IMR-90 (cell line): ENCODE results near the gene DERA. TPM values are rescaled to one million over a fixed set of nuclear protein-coding genes. Genes with fewer than 3 reads are reported as not detected.

Experiments used
- ATAC-seq: fragments of 200-7000 bp; cut with Tn5 transposase; 2 replicates; pipeline ENCODE4 v1.9.1; 2020; ENCODE audit warnings: low read depth, mild to moderate bottlenecking, moderate library complexity
- BruUV-seq: library from RNA; stranded (reverse); fragments of 400-500 nt; replicated peaks from 2 replicates; lab custom pipeline; 2021; lab: Mats Ljungman, UMichigan
- CTCF ChIA-PET: fragments of 300-600 bp; formaldehyde crosslinking; extraction: SDS; loops from one replicate; lab custom pipeline; 2021; ENCODE audit warnings: antibody characterized with exemption; lab: Yijun Ruan, JAX
- POLR2A ChIA-PET: fragments of 300-600 bp; sonication (Branson Sonifier 250); formaldehyde crosslinking; loops from one replicate; lab custom pipeline; 2022; ENCODE audit warnings: antibody characterized with exemption; ENCODE audit not compliant: unreplicated experiment; lab: Charles Lee
- DNase-seq: peaks from one replicate; pipeline ENCODE4 v3.0.0; 2013
- H2AFZ ChIP-seq: replicated peaks from 2 replicates; pipeline ENCODE3; 2013; ENCODE audit warnings: low read length, mild to moderate bottlenecking; ENCODE audit not compliant: poor library complexity
- H2AK5ac ChIP-seq: 2 replicates; pipeline ENCODE4 v1.6.1; 2013; ENCODE audit warnings: low read depth, low read length, inconsistent platforms
- H2AK9ac ChIP-seq: replicated peaks from 2 replicates; pipeline ENCODE3; 2013; ENCODE audit warnings: mild to moderate bottlenecking, low read depth, low read length, moderate library complexity; ENCODE audit not compliant: poor library complexity
- H2BK120ac ChIP-seq: 2 replicates; pipeline ENCODE4 v1.6.1; 2013; ENCODE audit warnings: low read depth, low read length, inconsistent platforms
- H2BK15ac ChIP-seq: 3 replicates; pipeline ENCODE4 v1.6.1; 2013; ENCODE audit warnings: low read depth, low read length, inconsistent platforms
- H2BK20ac ChIP-seq: 2 replicates; pipeline ENCODE4 v1.6.1; 2013; ENCODE audit warnings: low read depth, mild to moderate bottlenecking, inconsistent platforms, low read length, moderate library complexity
- H2BK5ac ChIP-seq: 2 replicates; pipeline ENCODE4 v1.6.1; 2013; ENCODE audit warnings: mild to moderate bottlenecking, low read depth, low read length, inconsistent platforms; ENCODE audit not compliant: poor library complexity, severe bottlenecking
- H3K14ac ChIP-seq: replicated peaks from 2 replicates; pipeline ENCODE4 v1.6.1; 2013; ENCODE audit warnings: low read depth, low read length, inconsistent platforms
- H3K18ac ChIP-seq: 2 replicates; pipeline ENCODE4 v1.6.1; 2013; ENCODE audit warnings: low read depth, low read length, control low read depth
- H3K23ac ChIP-seq: 2 replicates; pipeline ENCODE4 v1.6.1; 2013; ENCODE audit warnings: low read depth, low read length, inconsistent platforms
- H3K27ac ChIP-seq: 2 replicates; pipeline ENCODE4 v1.5.1; 2013; ENCODE audit warnings: mild to moderate bottlenecking, control low read depth, low read length; ENCODE audit not compliant: insufficient read depth
- H3K27me3 ChIP-seq: 2 replicates; pipeline ENCODE4 v1.6.1; 2013; ENCODE audit warnings: low read length; ENCODE audit not compliant: control insufficient read depth, insufficient read depth
- H3K36me3 ChIP-seq: 2 replicates; pipeline ENCODE4 v1.6.1; 2013; ENCODE audit warnings: low read length, mixed read lengths; ENCODE audit not compliant: control insufficient read depth, insufficient read depth
- H3K4ac ChIP-seq: 2 replicates; pipeline ENCODE4 v1.6.1; 2013; ENCODE audit warnings: low read depth, low read length, inconsistent platforms
- H3K4me1 ChIP-seq: 2 replicates; pipeline ENCODE4 v1.6.1; 2013; ENCODE audit warnings: low read length, mixed read lengths; ENCODE audit not compliant: control insufficient read depth, insufficient read depth
- H3K4me2 ChIP-seq: 2 replicates; pipeline ENCODE4 v1.6.1; 2013; ENCODE audit warnings: low read depth, mild to moderate bottlenecking, control low read depth, low read length, moderate library complexity
- H3K4me3 ChIP-seq: 2 replicates; pipeline ENCODE4 v1.5.1; 2013; ENCODE audit warnings: low read depth, mild to moderate bottlenecking, control low read depth, low read length, moderate library complexity; ENCODE audit not compliant: insufficient read depth
- H3K56ac ChIP-seq: 2 replicates; pipeline ENCODE4 v1.6.1; 2013; ENCODE audit warnings: low read length, inconsistent platforms; ENCODE audit not compliant: insufficient read depth; ENCODE audit errors: extremely low read depth
- H3K79me1 ChIP-seq, 2 experiments: 2 replicates each; pipeline ENCODE4 v1.6.1; 2013; ENCODE audit warnings: low read length in 2 of 2, inconsistent platforms in 1 of 2, low read depth in 1 of 2
- H3K9ac ChIP-seq: 2 replicates; pipeline ENCODE4 v1.6.1; 2013; ENCODE audit warnings: low read depth, low read length, control low read depth
- H3K9me1 ChIP-seq: 2 replicates; pipeline ENCODE4 v1.6.1; 2013; ENCODE audit warnings: low read length, inconsistent platforms; ENCODE audit not compliant: insufficient read depth
- H3K9me3 ChIP-seq: 2 replicates; pipeline ENCODE4 v1.6.1; 2013; ENCODE audit warnings: low read length; ENCODE audit not compliant: control insufficient read depth, insufficient read depth
- H4K20me1 ChIP-seq: 2 replicates; pipeline ENCODE4 v1.6.1; 2013; ENCODE audit warnings: low read length, inconsistent platforms; ENCODE audit not compliant: insufficient read depth
- H4K5ac ChIP-seq: 2 replicates; pipeline ENCODE4 v1.6.1; 2013; ENCODE audit warnings: mild to moderate bottlenecking, low read depth, low read length, control low read depth
- H4K8ac ChIP-seq, 2 experiments: 2 replicates each; pipeline ENCODE4 v1.6.1; 2013; ENCODE audit warnings: low read depth in 2 of 2, low read length in 2 of 2, control low read depth in 1 of 2, inconsistent platforms in 1 of 2
- H4K91ac ChIP-seq: 2 replicates; pipeline ENCODE4 v1.6.1; 2013; ENCODE audit warnings: low read depth, low read length, inconsistent platforms; ENCODE audit not compliant: insufficient read depth
- BHLHE40 ChIP-seq: fragments of 150-350 bp; IDR thresholded peaks from 2 replicates; pipeline ENCODE4 v1.6.1; 2016; ENCODE audit warnings: mild to moderate bottlenecking, low read depth, low read length
- CEBPB ChIP-seq: IDR thresholded peaks from 2 replicates; pipeline ENCODE4 v1.6.1; 2012; ENCODE audit warnings: low read depth, low read length, improper control_type of control experiment
- MAFK ChIP-seq: IDR thresholded peaks from 2 replicates; pipeline ENCODE4 v1.6.1; 2012; ENCODE audit warnings: low read depth, low read length, improper control_type of control experiment
- MAZ ChIP-seq: IDR thresholded peaks from 2 replicates; pipeline ENCODE4 v1.6.1; 2012; ENCODE audit warnings: low read depth, mild to moderate bottlenecking, low read length, improper control_type of control experiment, moderate library complexity, borderline replicate concordance
- POLR2A ChIP-seq: IDR thresholded peaks from 2 replicates; pipeline ENCODE4 v1.6.1; 2012; ENCODE audit warnings: mild to moderate bottlenecking, low read depth, low read length
- RCOR1 ChIP-seq: IDR thresholded peaks from 2 replicates; pipeline ENCODE4 v1.6.1; 2012; ENCODE audit warnings: mild to moderate bottlenecking, low read length, improper control_type of control experiment; ENCODE audit not compliant: insufficient replicate concordance
- WGBS, 2 experiments: methylation state at CpG; one replicate each; pipeline versions ENCODE4 v1.1.5 to v1.1.7; 2013; ENCODE audit warnings: missing lambda C conversion rate in 2 of 2; ENCODE audit not compliant: insufficient read length in 1 of 2; ENCODE audit errors: extremely low coverage in 2 of 2; 5-methylcytosine and 5-hydroxymethylcytosine counted together
- dilution Hi-C: fragments of 300-500 bp; cut with HindIII; formaldehyde crosslinking; loops from one replicate; pipeline ENCODE4 v1.14.3; 2018; ENCODE audit warnings: low sequenced_read_pairs; ENCODE audit not compliant: unreplicated experiment
- in situ Hi-C: fragments of 300-500 bp; cut with MboI; formaldehyde crosslinking; loops from 3 replicates; pipeline ENCODE4 v1.14.3; 2019; ENCODE audit warnings: low sequenced_read_pairs, inconsistent platforms, mixed read lengths
- intact Hi-C: fragments of 100-400 bp; cut with micrococcal nuclease; formaldehyde crosslinking; loops from 2 replicates; pipeline ENCODE4 v1.10.0; 2022
- polyA plus RNA-seq, 3 experiments: library from polyadenylated mRNA; depleted of rRNA; stranded (reverse); fragments of >200 nt; gene quantifications; 2 replicates each; pipeline ENCODE4 v1.2.3, GENCODE V29; 2012; ENCODE audit warnings: low replicate concordance in 1 of 3
- total RNA-seq: library from RNA; depleted of rRNA; stranded (reverse); fragments of >200 nt; gene quantifications from 2 replicates; pipeline ENCODE4 v1.2.3, GENCODE V29; 2012
- TF ChIP-seq, protein P1 (sequence below): fragments of 150-350 bp; IDR thresholded peaks from 2 replicates; pipeline ENCODE4 v1.6.1; 2017; ENCODE audit warnings: mild to moderate bottlenecking, antibody characterized with exemption, low read length, low read depth

DERA gene
- total and polyA plus RNA-seq, 2 of the 4 experiments (the other 2 are of a cell fraction), result 28.1 to 58.6 TPM

DNA sequence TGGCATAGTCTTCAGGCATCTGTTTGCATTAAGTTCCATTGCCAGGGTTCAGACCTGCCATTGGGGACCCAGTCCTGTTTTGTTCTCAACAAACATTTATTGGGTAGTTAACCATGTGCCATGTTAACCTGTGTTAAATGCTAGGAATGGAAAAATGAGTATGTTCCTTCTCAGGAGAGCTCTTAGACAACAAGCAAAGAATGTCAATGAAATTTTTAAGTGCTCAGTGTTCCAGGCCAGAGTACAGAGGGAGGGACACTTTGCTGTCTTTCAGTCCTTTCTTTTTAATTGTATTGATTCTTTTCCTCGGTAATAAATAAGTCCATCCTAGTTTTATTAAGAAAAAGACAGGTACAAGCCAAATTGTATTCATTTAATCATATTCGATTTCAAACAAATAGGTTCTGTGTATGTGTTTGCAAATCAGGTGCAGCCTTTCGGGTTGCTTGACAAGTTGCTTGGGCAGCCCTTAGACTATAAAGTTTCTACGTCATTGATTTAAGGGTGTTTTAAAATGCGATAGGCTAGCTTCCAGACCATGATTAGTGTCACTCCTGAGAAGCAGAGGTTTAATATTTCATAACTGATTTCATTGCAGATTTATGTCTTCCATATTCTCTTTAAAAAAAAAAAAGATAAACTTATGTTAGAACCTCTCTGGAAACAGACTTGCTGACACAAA lies 123.1 kb downstream of the DERA start:
- Histone ChIP-seq H4K8ac (no peak overlapping the region), H4K20me1 (no peaks in the 10 kb centered on the region), H3K4me2 (no peak overlapping the region), H3K27ac (no peak overlapping the region), H2BK15ac (no peak overlapping the region), H3K18ac (no peak overlapping the region), H3K36me3 (peaks cover 2% of the 10 kb centered on the region), H2BK120ac (no peak overlapping the region), H3K79me1 (no peaks in the 10 kb centered on the region), H2AK5ac (no peak overlapping the region), H3K9ac (no peak overlapping the region), H3K4me1 (no peaks in the 10 kb centered on the region), H3K27me3 (no peaks in the 10 kb centered on the region), H2AK9ac (no peak overlapping the region), H2BK20ac (no peak overlapping the region), H3K4me3 (no peak overlapping the region), H4K5ac (no peak overlapping the region), H2BK5ac (no peak overlapping the region), H3K9me3 (no peaks in the 10 kb centered on the region), H4K91ac (no peak overlapping the region), H3K14ac (no peak overlapping the region), H2AFZ (no peak overlapping the region), H3K4ac (no peak overlapping the region), H3K9me1 (no peaks in the 10 kb centered on the region; the same call in 1 of the 2 replicates), H3K23ac (no peak overlapping the region), H3K56ac (no peak overlapping the region)
- in situ Hi-C loops (no loop called here), dilution Hi-C loops (no loop called here), intact Hi-C loops (no loop called here)
- no TSS peak for BruUV-seq
- TF ChIP-seq RCOR1, result no peak
- no peak for TF ChIP-seq POLR2A
- TF ChIP-seq, protein P1, sequence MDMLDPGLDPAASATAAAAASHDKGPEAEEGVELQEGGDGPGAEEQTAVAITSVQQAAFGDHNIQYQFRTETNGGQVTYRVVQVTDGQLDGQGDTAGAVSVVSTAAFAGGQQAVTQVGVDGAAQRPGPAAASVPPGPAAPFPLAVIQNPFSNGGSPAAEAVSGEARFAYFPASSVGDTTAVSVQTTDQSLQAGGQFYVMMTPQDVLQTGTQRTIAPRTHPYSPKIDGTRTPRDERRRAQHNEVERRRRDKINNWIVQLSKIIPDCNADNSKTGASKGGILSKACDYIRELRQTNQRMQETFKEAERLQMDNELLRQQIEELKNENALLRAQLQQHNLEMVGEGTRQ, result no peak
- no peak for TF ChIP-seq MAZ
- no peak for TF ChIP-seq CEBPB
- TF ChIP-seq MAFK, result no peak
- no peak for TF ChIP-seq BHLHE40
- 100% methylated on average over 1 of the region's 5 CpGs; no CpG with 5 or more reads in 1 of the 2 experiments for WGBS, 2 experiments
- ATAC-seq, result no peak
- ChIA-PET POLR2A (no interaction called here), CTCF (interaction anchor here (0.5 kb wide), 1 partner anchor 610 kb away, joined by 5 read pairs; no protein-coding TSS in a partner anchor)
- no peak for DNase-seq
